ENCODE results near the gene ARHGAP28.
"Not testable (repeated sequence)": the region's sequence is repeated elsewhere in the genome, so short reads cannot be mapped to it uniquely, and the experiment has no call there.

Gene ARHGAP28

GRCh38 chr18:6929370-6930102 is 200.0 kb downstream of the ARHGAP28 start:
- DNase-seq (ENCODE audit: low spot score) (no peak), ATAC-seq (ENCODE audit: low read depth) (no peak)
- H3K9me3 ChIP-seq (ENCODE audit: severe bottlenecking): no peaks in the 10 kb centered on the region
- H3K4me3 ChIP-seq (ENCODE audit: severe bottlenecking): no peak overlapping the region
- no peaks in the 10 kb centered on the region for H3K4me1 ChIP-seq (ENCODE audit: insufficient read depth, poor library complexity, severe bottlenecking)
- no peak overlapping the region for H3K27ac ChIP-seq (ENCODE audit: poor library complexity, severe bottlenecking)
- TF ChIP-seq CTCF (IDR thresholded peaks at IDR 0.05; ENCODE audit: poor library complexity, severe bottlenecking): no peak
- H3K27me3 ChIP-seq (ENCODE audit: insufficient read depth, poor library complexity, severe bottlenecking): no peaks in the 10 kb centered on the region
- no peaks in the 10 kb centered on the region for H3K36me3 ChIP-seq (ENCODE audit: low read depth)

GRCh38 chr18:6934859-6935258 is 205.3 kb downstream of the ARHGAP28 start:
- no peaks in the 10 kb centered on the region for H3K9me3 ChIP-seq (ENCODE audit: severe bottlenecking)
- H3K4me3 ChIP-seq (ENCODE audit: severe bottlenecking): no peak overlapping the region
- no peak for ATAC-seq (ENCODE audit: low read depth)
- H3K27me3 ChIP-seq (ENCODE audit: insufficient read depth, poor library complexity, severe bottlenecking): no peaks in the 10 kb centered on the region
- no peak for DNase-seq (ENCODE audit: low spot score)
- no peaks in the 10 kb centered on the region for H3K4me1 ChIP-seq (ENCODE audit: insufficient read depth, poor library complexity, severe bottlenecking)
- no peak for TF ChIP-seq CTCF (IDR thresholded peaks at IDR 0.05; ENCODE audit: poor library complexity, severe bottlenecking)
- H3K27ac ChIP-seq (ENCODE audit: poor library complexity, severe bottlenecking): no peak overlapping the region
- no peaks in the 10 kb centered on the region for H3K36me3 ChIP-seq (ENCODE audit: low read depth)

GRCh38 chr18:6938003-6938402 is 208.5 kb downstream of the ARHGAP28 start:
- DNase-seq (ENCODE audit: low spot score) (no peak), ATAC-seq (ENCODE audit: low read depth) (no peak)
- Histone ChIP-seq H3K27ac (ENCODE audit: poor library complexity, severe bottlenecking) (no peak overlapping the region), H3K4me1 (ENCODE audit: insufficient read depth, poor library complexity, severe bottlenecking) (no peaks in the 10 kb centered on the region), H3K9me3 (ENCODE audit: severe bottlenecking) (no peaks in the 10 kb centered on the region), H3K36me3 (ENCODE audit: low read depth) (no peaks in the 10 kb centered on the region), H3K4me3 (ENCODE audit: severe bottlenecking) (no peak overlapping the region), H3K27me3 (ENCODE audit: insufficient read depth, poor library complexity, severe bottlenecking) (no peaks in the 10 kb centered on the region)
- TF ChIP-seq CTCF (IDR thresholded peaks at IDR 0.05; ENCODE audit: poor library complexity, severe bottlenecking): no peak

GRCh38 chr18:6938403-6938802 is 208.9 kb downstream of the ARHGAP28 start:
- ATAC-seq (ENCODE audit: low read depth); H3K36me3 ChIP-seq (ENCODE audit: low read depth): not testable (repeated sequence)

GRCh38 chr18:6939972-6940371 is 210.5 kb downstream of the ARHGAP28 start:
- no peaks in the 10 kb centered on the region for H3K4me1 ChIP-seq (ENCODE audit: insufficient read depth, poor library complexity, severe bottlenecking)

More at GRCh38 chr18:6938403-6938802, 208.9 kb downstream of the ARHGAP28 start:
- not testable (repeated sequence) for H3K27ac ChIP-seq (ENCODE audit: poor library complexity, severe bottlenecking); H3K9me3 ChIP-seq (ENCODE audit: severe bottlenecking); H3K4me3 ChIP-seq (ENCODE audit: severe bottlenecking); H3K4me1 ChIP-seq (ENCODE audit: insufficient read depth, poor library complexity, severe bottlenecking); H3K27me3 ChIP-seq (ENCODE audit: insufficient read depth, poor library complexity, severe bottlenecking); DNase-seq (ENCODE audit: low spot score)

More at GRCh38 chr18:6939972-6940371, 210.5 kb downstream of the ARHGAP28 start:
- ATAC-seq (ENCODE audit: low read depth) (no peak), DNase-seq (ENCODE audit: low spot score) (no peak)
- Histone ChIP-seq H3K4me3 (ENCODE audit: severe bottlenecking) (no peak overlapping the region), H3K27me3 (ENCODE audit: insufficient read depth, poor library complexity, severe bottlenecking) (no peaks in the 10 kb centered on the region), H3K9me3 (ENCODE audit: severe bottlenecking) (no peaks in the 10 kb centered on the region), H3K27ac (ENCODE audit: poor library complexity, severe bottlenecking) (no peak overlapping the region), H3K36me3 (ENCODE audit: low read depth) (no peaks in the 10 kb centered on the region)
- TF ChIP-seq CTCF (IDR thresholded peaks at IDR 0.05; ENCODE audit: poor library complexity, severe bottlenecking): no peak

Data from RWPE2 (cell line).